Stimulated activated CD4-positive, alpha-beta T cell treated with anti-CD3 and anti-CD28 coated beads, Interleukin-2, amount 100 ng/mL, for 24 hours (primary cell): Measurements from ENCODE around the gene CUX1.

Experiments
- DNase-seq, 2 donors: peaks; one replicate each; pipeline ENCODE4 v3.0.0-alpha.2; 2020

The CUX1 gene

GRCh38 chr7:102258073-102258748 is 440.8 kb downstream of the CUX1 start:
- no peak for DNase-seq

- no peak for DNase-seq
These were observed 441.3 kb downstream of the CUX1 start for GRCh38 chr7:102258749-102259107.

DNA sequence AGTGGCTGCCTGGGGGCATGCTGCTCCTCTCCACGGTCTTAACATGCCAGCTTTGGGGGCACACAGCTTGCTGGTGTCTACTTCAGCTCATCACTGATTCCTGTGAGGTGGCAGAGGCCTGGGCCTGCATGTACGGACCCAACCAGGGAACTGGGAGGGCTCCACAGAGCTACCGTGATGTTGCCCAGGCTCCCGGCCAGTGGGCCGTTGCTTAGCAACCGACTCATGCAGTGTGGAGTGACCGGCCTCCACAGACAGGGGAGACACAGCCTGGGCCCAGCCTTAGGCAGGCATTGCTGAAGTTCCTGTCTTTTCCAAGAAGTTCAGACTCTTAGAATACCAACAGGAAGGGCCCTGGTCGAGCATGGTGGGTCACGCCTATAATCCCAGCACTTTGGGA is 443.4 kb downstream of the CUX1 start:
- no peak for DNase-seq

GRCh38 chr7:102261451-102261850 is 444.0 kb downstream of the CUX1 start:
- no peak for DNase-seq

GRCh38 chr7:102262546-102262945 is 445.1 kb downstream of the CUX1 start:
- DNase-seq: no peak

- DNase-seq: no peak
These were observed 447.0 kb downstream of the CUX1 start for GRCh38 chr7:102264367-102264891.

DNA sequence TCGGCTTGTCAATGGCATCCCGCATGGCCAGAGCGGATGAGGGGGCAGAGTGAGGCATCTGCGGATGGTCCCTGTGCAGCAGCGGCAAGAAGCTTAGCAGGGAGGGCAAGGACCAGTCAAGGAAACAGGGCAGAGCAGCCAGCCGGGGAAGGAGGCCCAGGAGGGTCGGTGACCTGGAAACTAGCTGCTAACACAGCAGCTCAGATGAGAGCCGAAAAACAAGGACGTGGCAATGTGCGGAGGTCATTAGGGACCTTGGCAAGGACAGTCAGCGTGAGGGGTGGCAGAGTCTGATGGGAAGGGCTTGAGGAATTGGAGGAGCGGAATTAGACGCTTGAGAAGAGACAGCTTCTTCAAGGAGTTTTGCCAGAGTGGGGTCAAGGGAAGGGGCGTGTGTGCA is 449.1 kb downstream of the CUX1 start:
- DNase-seq: no peak

- no peak for DNase-seq
These were observed 451.2 kb downstream of the CUX1 start for GRCh38 chr7:102268635-102269034.

GRCh38 chr7:102270178-102270887 is 452.9 kb downstream of the CUX1 start:
- DNase-seq: no peak

DNA sequence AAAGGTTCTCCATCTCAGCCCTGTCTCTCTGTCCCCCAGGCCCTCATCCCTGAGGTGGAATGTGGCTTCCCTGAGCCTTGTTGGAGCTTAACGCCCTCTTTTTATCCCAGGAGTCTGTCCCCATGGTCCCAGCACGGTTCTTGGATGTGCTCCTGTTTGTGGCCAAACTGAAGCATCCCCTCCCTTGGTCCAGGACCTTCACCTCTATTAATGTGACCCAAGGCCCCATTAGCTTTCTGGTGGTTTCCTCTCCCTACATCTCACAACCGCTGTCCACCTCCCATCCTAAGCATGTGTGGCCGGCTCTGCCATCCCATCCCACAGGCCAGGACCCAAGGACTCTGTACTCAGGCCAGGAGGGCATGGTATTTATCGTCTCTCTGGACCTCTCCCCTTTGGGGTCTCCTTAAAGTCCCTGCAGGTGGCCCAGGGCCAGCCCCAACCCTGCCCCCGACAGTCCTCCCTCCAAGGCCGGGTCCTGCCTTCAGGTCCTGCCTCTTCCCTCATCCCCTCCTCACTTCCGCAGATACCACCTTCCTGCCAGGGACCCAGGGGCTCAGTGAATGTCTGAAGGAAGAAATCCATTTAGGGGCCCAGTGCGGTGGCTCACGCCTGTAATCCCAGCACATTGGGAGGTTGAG is 453.9 kb downstream of the CUX1 start:
- no peak for DNase-seq

GRCh38 chr7:102272075-102272916 is 454.9 kb downstream of the CUX1 start:
- DNase-seq: peak; percentile 84 to 85

GRCh38 chr7:102272917-102273748 is 455.7 kb downstream of the CUX1 start:
- no peak for DNase-seq

DNA sequence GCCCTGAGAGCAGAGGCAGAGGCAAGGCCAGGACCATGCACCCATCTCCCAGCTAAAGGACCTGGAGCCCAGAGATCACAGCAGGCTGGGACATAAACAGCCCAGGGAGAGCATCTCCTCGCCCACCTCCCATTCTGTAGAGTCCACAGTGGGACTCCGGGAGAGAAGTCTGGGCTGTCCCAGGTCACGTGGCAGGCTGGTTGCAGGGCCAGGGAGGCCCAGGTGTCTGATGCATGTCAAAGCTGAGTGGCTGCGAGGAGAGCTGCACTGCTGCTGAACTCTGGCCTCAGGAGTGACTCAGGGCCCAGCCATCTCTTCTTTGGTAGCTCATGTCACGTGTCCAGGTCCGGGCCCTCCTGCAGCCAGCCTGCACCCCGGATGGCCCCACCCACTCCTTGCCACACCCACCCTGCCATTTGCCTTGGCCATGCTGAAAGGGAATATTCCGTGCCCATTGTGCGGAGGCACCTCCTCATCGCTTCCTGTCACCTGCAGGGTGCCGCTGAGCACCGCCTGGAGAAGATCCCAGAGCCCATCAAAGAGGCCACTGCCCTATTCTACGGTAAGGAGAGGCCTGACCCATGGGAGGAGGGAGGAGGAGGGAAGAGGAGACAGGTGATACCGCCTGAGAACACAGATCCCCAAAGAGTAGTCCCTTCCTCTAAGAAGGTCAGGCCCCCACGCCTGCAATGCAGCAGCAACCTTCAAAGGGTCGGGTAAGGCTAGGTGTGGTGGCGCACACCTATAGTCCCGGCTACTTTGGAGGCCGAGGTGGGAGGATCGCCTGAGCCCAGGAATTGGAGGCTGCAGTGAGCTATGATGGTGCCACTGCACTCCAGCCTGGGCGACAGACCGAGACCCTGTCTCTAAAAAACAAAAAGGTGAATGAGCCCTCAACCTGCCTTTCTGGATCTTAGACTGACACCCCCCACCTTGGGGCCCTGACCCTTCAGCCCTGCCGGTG is 456.6 kb downstream of the CUX1 start:
- no peak for DNase-seq

- no peak for DNase-seq
These were observed 457.8 kb downstream of the CUX1 start for GRCh38 chr7:102275123-102275703.

- DNase-seq: no peak
These were observed 460.5 kb downstream of the CUX1 start for GRCh38 chr7:102277901-102278300.

DNA sequence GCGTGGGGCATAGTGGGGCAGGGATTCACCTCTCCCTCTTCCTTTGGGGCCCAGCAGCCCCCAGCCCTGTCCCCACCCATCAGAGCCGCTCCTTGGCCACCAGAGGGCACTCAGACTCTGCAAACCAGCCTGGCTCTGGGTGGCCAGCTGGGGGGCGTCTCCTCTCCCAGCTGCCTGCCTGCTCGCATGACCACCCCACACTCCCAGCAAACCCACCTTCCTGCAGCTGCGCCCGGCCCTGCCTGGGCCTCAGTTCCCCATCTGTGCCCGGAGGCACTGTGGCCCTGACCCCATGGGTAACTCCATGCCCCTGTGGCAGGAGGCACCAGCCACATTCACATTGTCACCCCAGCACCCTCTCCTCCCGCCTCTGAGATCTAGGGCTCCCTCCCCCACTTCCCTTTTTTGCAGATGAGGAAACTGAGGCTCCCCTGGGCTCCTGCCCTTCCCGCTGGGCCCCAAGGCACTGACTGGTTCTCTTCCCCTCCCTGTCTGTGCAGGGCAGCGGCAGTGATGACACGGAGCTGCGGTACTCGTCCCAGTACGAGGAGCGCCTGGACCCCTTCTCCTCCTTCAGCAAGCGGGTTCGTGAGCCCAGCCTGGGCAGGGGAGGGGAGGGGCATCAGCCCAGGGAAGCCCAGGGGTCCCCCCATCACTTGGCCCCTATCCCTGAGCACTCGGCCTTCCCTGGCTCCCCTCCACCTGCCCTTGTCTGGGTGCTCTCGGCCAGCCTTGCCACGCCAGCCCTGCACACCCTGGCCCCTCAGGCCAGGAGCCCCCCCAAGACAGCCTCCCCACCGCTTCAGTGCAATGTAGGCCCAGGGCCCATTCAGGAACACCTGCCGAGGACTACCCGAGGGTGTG is 462.3 kb downstream of the CUX1 start:
- DNase-seq: peak; percentile 62 to 63

- DNase-seq: no peak
These were observed 463.1 kb downstream of the CUX1 start for GRCh38 chr7:102280521-102280920.

DNA sequence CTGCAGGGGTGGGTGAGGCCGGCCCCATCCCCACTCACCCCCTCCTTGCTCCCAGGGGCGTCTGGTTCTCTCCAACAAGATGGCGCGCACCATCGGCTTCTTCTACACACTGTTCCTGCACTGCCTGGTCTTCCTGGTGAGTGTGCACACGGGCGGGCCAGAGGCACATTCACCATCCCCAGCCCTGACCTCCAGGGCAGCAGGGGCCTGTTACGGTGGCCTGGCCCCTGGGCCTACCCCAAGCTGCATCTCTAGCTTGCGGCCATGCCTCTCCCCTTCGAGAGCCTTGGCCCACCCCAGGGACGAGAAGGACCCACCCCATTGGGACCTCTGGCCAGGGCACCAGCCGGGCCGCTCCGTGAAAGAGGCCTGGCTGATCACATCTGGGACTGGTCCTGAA is 464.4 kb downstream of the CUX1 start:
- no peak for DNase-seq
